Measurements from ENCODE around the gene QSOX2.

The QSOX2 gene

DNA sequence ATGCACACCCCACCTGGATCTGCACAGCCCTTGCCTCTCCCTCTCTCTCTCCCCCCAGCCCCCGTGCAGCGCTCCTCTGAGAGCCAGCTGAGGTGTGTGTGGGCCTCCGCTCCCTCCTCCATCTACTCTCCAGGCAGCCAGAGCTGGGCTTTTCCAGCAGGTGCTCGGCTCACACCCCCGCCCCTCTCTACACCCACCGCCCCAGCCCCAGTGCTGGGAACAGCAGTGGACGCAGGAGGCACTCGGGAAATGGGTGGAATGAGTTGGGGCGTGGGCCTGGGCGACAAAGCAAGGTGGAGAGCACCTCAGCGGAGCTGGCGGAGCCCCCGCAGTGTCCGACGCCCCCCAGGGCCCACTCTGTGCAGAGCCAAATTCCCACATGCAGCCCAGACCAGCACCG lies 27.3 kb downstream of the QSOX2 start:
- CTCF ChIA-PET, result interaction anchor here (1.1 to 5.8 kb wide), 6 partner anchors 8 to 127 kb away, joined by 3 to 46 read pairs (median 4); no protein-coding TSS in a partner anchor
- Histone ChIP-seq H3K9me3 (ENCODE audit: control insufficient read depth, insufficient read depth, low read depth, low read length) (no peaks in the 10 kb centered on the region), H3K4me1 (ENCODE audit: control insufficient read depth, insufficient read depth, low read length) (no peaks in the 10 kb centered on the region), H3K4me3 (ENCODE audit: low read depth, low read length) (no peak overlapping the region), H3K36me3 (ENCODE audit: control insufficient read depth in 2 of 2, insufficient read depth in 1 of 2, low read length in 2 of 2) (peaks cover 0 to 76% of the 10 kb centered on the region in 2 experiments; a peak in 1 of 3 replicates), H3K27ac (ENCODE audit: extremely low read depth, low read depth, low read length) (no peak overlapping the region)
- TF ChIP-seq ZFHX2 (tag by site-specific recombination; conservative IDR thresholded peaks at IDR 0.05), result peak; percentile 76
- peak; percentile 88 for TF ChIP-seq EGR2 (tag by site-specific recombination; IDR thresholded peaks at IDR 0.05; ENCODE audit: low read depth)
- TF ChIP-seq KLF1 (tag by site-specific recombination; IDR thresholded peaks at IDR 0.05), result 0 out of 2 replicates have a peak, but pooled peaks have one; percentile 14
- no peak for TF ChIP-seq ZNF558 (tag by site-specific recombination; IDR thresholded peaks at IDR 0.05)
- POLR2A ChIA-PET, result interaction anchor here (1.1 kb wide), 1 partner anchor 16 kb away, joined by 3 read pairs; no protein-coding TSS in a partner anchor

DNA sequence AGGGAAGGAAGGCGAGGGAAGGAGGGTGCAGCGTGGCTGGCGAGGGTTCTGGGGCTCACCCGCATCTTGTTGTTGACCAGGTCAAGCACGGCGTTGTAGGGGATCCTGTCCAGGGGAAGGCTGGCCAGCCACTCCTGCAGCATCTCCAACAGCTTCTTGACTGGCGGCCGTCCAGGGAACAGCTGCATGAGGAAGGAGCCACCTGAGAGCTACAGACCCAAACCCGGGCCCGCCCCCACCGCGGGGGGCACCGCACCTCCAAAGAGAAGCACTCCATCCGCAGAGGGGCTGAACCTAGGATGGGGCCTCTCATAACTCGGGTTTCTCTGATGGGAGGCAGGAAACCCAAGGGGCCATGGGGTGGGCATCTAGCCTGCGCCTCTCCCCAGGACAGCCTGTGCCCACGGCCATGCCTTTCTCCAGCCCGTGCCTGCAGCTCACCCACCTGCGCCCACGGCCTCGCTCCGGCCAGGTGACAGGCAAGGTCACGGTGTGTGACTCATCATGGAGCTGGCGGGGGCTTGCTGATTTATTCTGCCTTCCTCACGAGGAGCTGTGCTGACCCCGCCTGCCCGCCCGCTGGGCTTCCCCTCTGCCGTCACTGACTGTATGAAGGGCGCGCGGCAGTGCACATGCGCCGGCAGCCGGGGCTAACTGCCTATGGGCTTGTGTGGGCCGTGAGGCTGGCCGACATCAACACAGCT lies 28.9 kb downstream of the QSOX2 start:
- H3K9me3 ChIP-seq (ENCODE audit: control insufficient read depth, insufficient read depth, low read depth, low read length), result no peaks in the 10 kb centered on the region
- no peak overlapping the region for H3K27ac ChIP-seq (ENCODE audit: extremely low read depth, low read depth, low read length)
- ChIA-PET POLR2A (no interaction called here), CTCF (interaction anchor here (0.6 to 5.8 kb wide), 5 partner anchors 10 to 612 kb away, joined by 3 to 46 read pairs (median 3); no protein-coding TSS in a partner anchor)
- H3K4me1 ChIP-seq (ENCODE audit: control insufficient read depth, insufficient read depth, low read length), result no peaks in the 10 kb centered on the region
- peaks cover 0 to 79% of the 10 kb centered on the region in 2 experiments; a peak in 2 of 3 replicates for H3K36me3 ChIP-seq (ENCODE audit: control insufficient read depth in 2 of 2, insufficient read depth in 1 of 2, low read length in 2 of 2)
- no peak overlapping the region for H3K4me3 ChIP-seq (ENCODE audit: low read depth, low read length)
- peak; percentile 36; the same call in 1 of the 2 replicates for TF ChIP-seq EGR2 (tag by site-specific recombination; IDR thresholded peaks at IDR 0.05; ENCODE audit: low read depth)
- TF ChIP-seq ZBTB49 (tag by site-specific recombination; IDR thresholded peaks at IDR 0.05; ENCODE audit: low read depth), result no peak

DNA sequence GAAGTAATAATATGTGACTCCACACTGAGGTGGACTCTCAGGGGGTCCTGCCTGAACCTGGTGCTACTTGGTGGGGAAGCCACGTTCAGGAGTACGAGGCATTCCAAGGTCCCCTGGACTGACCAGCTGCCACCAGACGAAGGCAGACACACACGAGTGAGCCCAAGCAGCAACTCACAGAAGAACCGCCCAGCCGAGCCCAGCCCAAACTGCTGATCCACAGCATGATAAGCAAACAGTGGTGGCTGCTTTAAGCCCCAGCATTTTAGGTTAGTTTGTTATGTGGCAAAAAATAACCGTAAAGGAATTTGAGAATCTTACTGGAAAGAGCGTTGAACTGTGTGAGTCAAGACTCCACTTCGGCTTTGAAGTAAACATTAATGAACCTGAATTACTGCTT lies 31.9 kb downstream of the QSOX2 start:
- H3K27ac ChIP-seq (ENCODE audit: extremely low read depth, low read depth, low read length), result no peak overlapping the region
- no peaks in the 10 kb centered on the region for H3K4me1 ChIP-seq (ENCODE audit: control insufficient read depth, insufficient read depth, low read length)
- POLR2A ChIA-PET, result interaction anchor here (0.7 kb wide), 1 partner anchor 29 kb away, joined by 8 read pairs; no protein-coding TSS in a partner anchor
- peaks cover 0 to 79% of the 10 kb centered on the region in 2 experiments; a peak in 2 of 3 replicates for H3K36me3 ChIP-seq (ENCODE audit: control insufficient read depth in 2 of 2, insufficient read depth in 1 of 2, low read length in 2 of 2)
- TF ChIP-seq SP3 (tag by site-specific recombination; IDR thresholded peaks at IDR 0.05), result no peak
- H3K4me3 ChIP-seq (ENCODE audit: low read depth, low read length), result no peak overlapping the region
- no peaks in the 10 kb centered on the region for H3K9me3 ChIP-seq (ENCODE audit: control insufficient read depth, insufficient read depth, low read depth, low read length)
- CTCF ChIA-PET, result interaction anchor here (5.8 kb wide), 1 partner anchor 13 kb away, joined by 46 read pairs; no protein-coding TSS in a partner anchor

GRCh38 chr9:136212345-136212950 lies 33.2 kb downstream of the QSOX2 start:
- ChIA-PET CTCF (interaction anchor here (0.6 to 1.0 kb wide), 3 partner anchors 13 to 90 kb away, joined by 3 read pairs; no protein-coding TSS in a partner anchor), POLR2A (no interaction called here)
- Histone ChIP-seq H3K9me3 (ENCODE audit: control insufficient read depth, insufficient read depth, low read depth, low read length) (no peaks in the 10 kb centered on the region), H3K36me3 (ENCODE audit: control insufficient read depth in 2 of 2, insufficient read depth in 1 of 2, low read length in 2 of 2) (peaks cover 0 to 74% of the 10 kb centered on the region in 2 experiments; a peak in 2 of 3 replicates), H3K4me1 (ENCODE audit: control insufficient read depth, insufficient read depth, low read length) (no peaks in the 10 kb centered on the region), H3K27ac (ENCODE audit: extremely low read depth, low read depth, low read length) (no peak overlapping the region), H3K4me3 (ENCODE audit: low read depth, low read length) (no peak overlapping the region)
- TF ChIP-seq PRDM6 (tag by site-specific recombination; IDR thresholded peaks at IDR 0.05), result no peak
- no peak for TF ChIP-seq SCRT2 (tag by site-specific recombination; IDR thresholded peaks at IDR 0.05)
- no peak for TF ChIP-seq ZNF140 (tag by site-specific recombination; IDR thresholded peaks at IDR 0.05)
- TF ChIP-seq ELK4 (IDR thresholded peaks at IDR 0.05; ENCODE audit: borderline replicate concordance, low read depth, low read length), result no peak
- TF ChIP-seq ZNF174 (tag by site-specific recombination; IDR thresholded peaks at IDR 0.05), result no peak
- no peak for TF ChIP-seq ZNF19 (tag by site-specific recombination; IDR thresholded peaks at IDR 0.05; ENCODE audit: low read depth)
- TF ChIP-seq ZNF843 (tag by site-specific recombination; IDR thresholded peaks at IDR 0.05), result no peak

Data from HEK293 (cell line).